MM.1S (cell line): Measurements from ENCODE around the gene OAS2.

ENCODE experiments used
- CTCF ChIP-seq: fragments of 300-600 bp; sonication (generic); IDR thresholded peaks from 2 replicates; pipeline ENCODE4 v1.5.1; 2016; ENCODE audit warnings: antibody characterized with exemption, low read length, mixed read lengths
- EZH2 ChIP-seq: fragments of 300-600 bp; sonication (generic); optimal IDR thresholded peaks from 2 replicates; pipeline ENCODE3; 2017; ENCODE audit warnings: low read depth, mild to moderate bottlenecking, antibody characterized with exemption, low read length, mixed read lengths
- EZH2phosphoT487 ChIP-seq: fragments of 300-600 bp; sonication (generic); IDR thresholded peaks from 2 replicates; pipeline ENCODE4 v1.6.1; 2018; ENCODE audit warnings: antibody characterized with exemption, low read length

GRCh38 chr12:113005762-113006161, 27.4 kb downstream of the OAS2 start:
- TF ChIP-seq CTCF (peak; percentile 10; the same call in 1 of the 2 replicates), EZH2 (no peak), EZH2phosphoT487 (no peak)
